Measurements from ENCODE around the gene NKX3-2. TPM values are rescaled to one million over a fixed set of nuclear protein-coding genes. Genes with fewer than 3 reads are reported as not detected.
A peak's percentile ranks its signal among the peaks of the same experiment; 100 is the strongest.

NKX3-2 gene
- total and polyA plus RNA-seq, 10 of the 15 experiments (the other 5 are each of a cell fraction or from before 2014, with no cell fraction given): not detected

GRCh38 chr4:13529128-13529919 lies 15.0 kb downstream of the NKX3-2 start:
- CTCF ChIA-PET: interaction anchor here (0.6 kb wide), 1 partner anchor 128 kb away, joined by 3 read pairs; no protein-coding TSS in a partner anchor
- no peak for ATAC-seq
- DNase-seq (ENCODE audit: low read depth, low spot score): no peak
- Histone ChIP-seq H2AFZ (ENCODE audit: control insufficient read depth, low read depth, low read length) (no peak overlapping the region), H3K4me3 (no peak overlapping the region), H3K27me3 (replicated peaks in 1 of 2; ENCODE audit: control insufficient read depth in 2 of 2, insufficient read depth in 2 of 2, low read length in 1 of 2) (peaks cover 5 to 12% of the 10 kb centered on the region in 2 experiments), H4K20me1 (ENCODE audit: control insufficient read depth, insufficient read depth) (no peaks in the 10 kb centered on the region), H3K79me2 (ENCODE audit: control insufficient read depth, insufficient read depth, low read length) (no peaks in the 10 kb centered on the region), H3K9me3 (replicated peaks; ENCODE audit: control insufficient read depth, insufficient read depth, low read length) (peaks cover 4% of the 10 kb centered on the region), H3K36me3 (ENCODE audit: control insufficient read depth in 2 of 2, insufficient read depth in 2 of 2, low read length in 1 of 2) (no peaks in the 10 kb centered on the region), H3K9ac (ENCODE audit: control insufficient read depth, insufficient read depth, low read length) (no peak overlapping the region), H3K27ac (ENCODE audit: control insufficient read depth, insufficient read depth) (no peak overlapping the region), H3K4me1 (ENCODE audit: control insufficient read depth, insufficient read depth, low read length) (peaks cover 14% of the 10 kb centered on the region), H3K4me2 (ENCODE audit: control insufficient read depth, insufficient read depth) (peak overlapping the region; percentile 58)
- RAD21 ChIA-PET (ENCODE audit: unreplicated experiment): no interaction called here
- SMC1A ChIA-PET (ENCODE audit: uncharacterized antibody, unreplicated experiment): no interaction called here
- 60% methylated on average over 36 of the region's 37 CpGs for WGBS (ENCODE audit: insufficient coverage, insufficient replicate concordance, low lambda C conversion rate, missing lambda C conversion rate)
- BruUV-seq (replicated peaks): no TSS peak
- intact Hi-C loops (cut with micrococcal nuclease; ENCODE audit: unreplicated experiment): loop anchor here (5.0 kb wide), 1 partner anchor 602 kb away; no protein-coding TSS in a partner anchor
- TF ChIP-seq STAT3 (IDR thresholded peaks at IDR 0.05; ENCODE audit: low read depth, low read length) (no peak), SUZ12 (IDR thresholded peaks at IDR 0.05; ENCODE audit: unreplicated experiment) (peak; percentile 26), ZNF207 (IDR thresholded peaks at IDR 0.05; ENCODE audit: borderline replicate concordance) (no peak)
- POLR2A ChIA-PET: no interaction called here
- FAIRE-seq: no peak
- in situ Hi-C loops (cut with MboI): loop anchor here (25.0 kb wide), 1 partner anchor 1767 kb away; no protein-coding TSS in a partner anchor

GRCh38 chr4:13528821-13529127 lies 15.5 kb downstream of the NKX3-2 start:
- Histone ChIP-seq H3K9me3 (replicated peaks; ENCODE audit: control insufficient read depth, insufficient read depth, low read length) (peaks cover 9% of the 10 kb centered on the region), H3K27ac (ENCODE audit: control insufficient read depth, insufficient read depth) (no peak overlapping the region), H3K9ac (ENCODE audit: control insufficient read depth, insufficient read depth, low read length) (no peak overlapping the region), H3K36me3 (ENCODE audit: control insufficient read depth in 2 of 2, insufficient read depth in 2 of 2, low read length in 1 of 2) (no peaks in the 10 kb centered on the region), H3K27me3 (replicated peaks in 1 of 2; ENCODE audit: control insufficient read depth in 2 of 2, insufficient read depth in 2 of 2, low read length in 1 of 2) (peaks cover 5 to 9% of the 10 kb centered on the region in 2 experiments), H3K4me2 (ENCODE audit: control insufficient read depth, insufficient read depth) (peak overlapping the region; percentile 78), H3K79me2 (ENCODE audit: control insufficient read depth, insufficient read depth, low read length) (no peaks in the 10 kb centered on the region), H3K4me3 (peak overlapping the region; percentile 53; the same call in 1 of the 2 replicates), H3K4me1 (ENCODE audit: control insufficient read depth, insufficient read depth, low read length) (peaks cover 14% of the 10 kb centered on the region), H4K20me1 (ENCODE audit: control insufficient read depth, insufficient read depth) (no peaks in the 10 kb centered on the region), H2AFZ (ENCODE audit: control insufficient read depth, low read depth, low read length) (no peak overlapping the region)
- CTCF ChIA-PET: interaction anchor here (0.6 kb wide), 1 partner anchor 129 kb away, joined by 3 read pairs; no protein-coding TSS in a partner anchor
- intact Hi-C loops (cut with micrococcal nuclease; ENCODE audit: unreplicated experiment) (loop anchor here (5.0 kb wide), 1 partner anchor 601 kb away; no protein-coding TSS in a partner anchor), in situ Hi-C loops (cut with MboI) (loop anchor here (25.0 kb wide), 1 partner anchor 1766 kb away; no protein-coding TSS in a partner anchor)
- RAD21 ChIA-PET (ENCODE audit: unreplicated experiment): interaction anchor here (1.0 to 1.3 kb wide), 2 partner anchors 47 to 83 kb away, joined by 3 read pairs; no protein-coding TSS in a partner anchor
- no TSS peak for BruUV-seq (replicated peaks)
- TF ChIP-seq ZBTB40 (IDR thresholded peaks at IDR 0.05; ENCODE audit: borderline replicate concordance) (no peak), NR2C1 (IDR thresholded peaks at IDR 0.05) (no peak), SIX5 (IDR thresholded peaks at IDR 0.05; ENCODE audit: low read depth, low read length, severe bottlenecking) (no peak)
- TF ChIP-seq, protein P1, sequence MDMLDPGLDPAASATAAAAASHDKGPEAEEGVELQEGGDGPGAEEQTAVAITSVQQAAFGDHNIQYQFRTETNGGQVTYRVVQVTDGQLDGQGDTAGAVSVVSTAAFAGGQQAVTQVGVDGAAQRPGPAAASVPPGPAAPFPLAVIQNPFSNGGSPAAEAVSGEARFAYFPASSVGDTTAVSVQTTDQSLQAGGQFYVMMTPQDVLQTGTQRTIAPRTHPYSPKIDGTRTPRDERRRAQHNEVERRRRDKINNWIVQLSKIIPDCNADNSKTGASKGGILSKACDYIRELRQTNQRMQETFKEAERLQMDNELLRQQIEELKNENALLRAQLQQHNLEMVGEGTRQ (IDR thresholded peaks at IDR 0.05; ENCODE audit: borderline replicate concordance, low read depth, low read length): no peak
- TF ChIP-seq, protein P2, sequence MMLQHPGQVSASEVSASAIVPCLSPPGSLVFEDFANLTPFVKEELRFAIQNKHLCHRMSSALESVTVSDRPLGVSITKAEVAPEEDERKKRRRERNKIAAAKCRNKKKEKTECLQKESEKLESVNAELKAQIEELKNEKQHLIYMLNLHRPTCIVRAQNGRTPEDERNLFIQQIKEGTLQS (IDR thresholded peaks at IDR 0.05; ENCODE audit: borderline replicate concordance, extremely low read depth, low read depth, low read length): no peak
- ATAC-seq (no peak), FAIRE-seq (no peak), DNase-seq (ENCODE audit: low read depth, low spot score) (no peak)
- POLR2A ChIA-PET: no interaction called here
- 3% methylated on average over 5 of the region's 5 CpGs for WGBS (ENCODE audit: insufficient coverage, insufficient replicate concordance, low lambda C conversion rate, missing lambda C conversion rate)
- SMC1A ChIA-PET (ENCODE audit: uncharacterized antibody, unreplicated experiment): no interaction called here
